Measurements from ENCODE around the gene UBASH3A.

The UBASH3A gene

DNA sequence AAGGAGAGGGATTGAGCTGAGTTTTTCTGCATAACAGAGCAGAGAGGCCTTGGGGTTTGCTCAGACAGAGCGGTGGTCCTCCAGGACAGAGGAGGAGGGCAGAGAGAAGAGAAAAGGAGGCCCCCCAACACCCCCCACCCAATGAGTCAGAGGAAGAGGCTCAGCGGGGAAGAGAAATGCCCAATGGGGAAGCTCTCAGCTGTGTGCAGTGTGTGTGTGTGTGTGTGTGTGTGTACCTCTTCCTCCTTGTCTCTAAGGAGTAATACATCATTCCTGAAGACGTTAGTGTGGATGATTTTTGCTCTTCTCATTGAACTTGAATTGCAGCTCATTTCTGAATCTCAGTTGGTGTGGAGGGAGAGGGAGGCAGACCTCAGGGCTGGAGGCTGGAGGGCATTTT, 16.5 kb upstream of the UBASH3A start:
- TF ChIP-seq, protein P1, sequence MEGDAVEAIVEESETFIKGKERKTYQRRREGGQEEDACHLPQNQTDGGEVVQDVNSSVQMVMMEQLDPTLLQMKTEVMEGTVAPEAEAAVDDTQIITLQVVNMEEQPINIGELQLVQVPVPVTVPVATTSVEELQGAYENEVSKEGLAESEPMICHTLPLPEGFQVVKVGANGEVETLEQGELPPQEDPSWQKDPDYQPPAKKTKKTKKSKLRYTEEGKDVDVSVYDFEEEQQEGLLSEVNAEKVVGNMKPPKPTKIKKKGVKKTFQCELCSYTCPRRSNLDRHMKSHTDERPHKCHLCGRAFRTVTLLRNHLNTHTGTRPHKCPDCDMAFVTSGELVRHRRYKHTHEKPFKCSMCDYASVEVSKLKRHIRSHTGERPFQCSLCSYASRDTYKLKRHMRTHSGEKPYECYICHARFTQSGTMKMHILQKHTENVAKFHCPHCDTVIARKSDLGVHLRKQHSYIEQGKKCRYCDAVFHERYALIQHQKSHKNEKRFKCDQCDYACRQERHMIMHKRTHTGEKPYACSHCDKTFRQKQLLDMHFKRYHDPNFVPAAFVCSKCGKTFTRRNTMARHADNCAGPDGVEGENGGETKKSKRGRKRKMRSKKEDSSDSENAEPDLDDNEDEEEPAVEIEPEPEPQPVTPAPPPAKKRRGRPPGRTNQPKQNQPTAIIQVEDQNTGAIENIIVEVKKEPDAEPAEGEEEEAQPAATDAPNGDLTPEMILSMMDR (IDR thresholded peaks at IDR 0.05): no peak

DNA sequence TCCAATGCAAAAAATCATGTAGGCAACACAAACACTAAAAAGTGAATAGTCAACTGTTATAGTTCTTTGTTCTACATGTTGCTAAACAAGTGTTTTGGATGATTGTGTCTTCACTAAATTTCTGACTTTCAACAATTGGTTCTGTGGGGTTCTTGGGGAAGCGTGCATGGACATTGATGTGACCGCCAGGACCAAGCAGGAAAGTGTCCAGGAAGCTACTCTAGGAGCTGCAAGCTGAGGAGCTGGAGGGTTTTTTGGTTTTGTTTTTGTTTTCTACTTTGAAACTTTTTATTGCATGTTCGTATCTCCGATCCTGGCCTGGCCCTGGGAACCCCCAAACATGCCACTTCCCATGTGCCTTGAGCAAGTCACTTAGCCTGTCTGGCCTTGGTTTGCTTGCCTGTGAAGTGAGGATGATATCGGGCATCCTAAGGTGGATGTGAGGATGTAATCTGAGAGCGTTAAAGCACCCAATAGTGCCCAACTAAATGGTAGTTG, 15.8 kb upstream of the UBASH3A start:
- TF ChIP-seq, protein P1 (IDR thresholded peaks at IDR 0.05): no peak

DNA sequence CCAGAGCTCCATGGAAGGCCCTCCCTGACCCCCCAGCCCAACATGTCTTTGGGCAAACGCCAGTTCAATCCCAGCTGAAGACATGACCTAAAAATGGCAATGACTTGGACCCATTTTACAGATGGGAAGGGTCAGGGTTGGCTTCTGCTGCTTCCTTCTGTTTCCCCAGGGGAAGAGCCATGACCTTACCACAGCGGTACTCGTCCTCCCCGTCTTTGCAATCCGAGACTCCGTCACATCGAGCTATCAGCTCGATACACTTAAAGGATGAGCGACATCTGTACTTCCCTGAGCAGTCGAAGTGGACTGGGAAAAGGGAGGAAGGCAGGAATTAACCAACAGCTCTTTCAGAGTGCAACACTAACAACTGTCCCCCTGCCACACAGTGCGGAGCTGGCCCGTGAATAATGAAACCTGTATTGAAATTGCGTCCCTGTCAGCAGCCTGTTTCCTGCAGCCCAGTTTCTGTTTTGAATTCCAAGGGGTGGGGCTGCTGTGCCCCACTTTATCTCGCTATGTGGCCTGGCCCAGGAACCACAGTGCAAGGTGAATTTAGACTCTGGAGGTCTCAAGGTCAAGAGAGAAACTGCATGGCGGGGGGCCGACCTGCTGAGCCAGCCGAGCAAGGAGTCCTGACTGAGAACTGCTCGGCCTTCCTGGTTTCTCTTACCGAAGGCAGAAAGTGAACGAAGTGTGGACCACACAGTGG, 14.8 kb upstream of the UBASH3A start:
- TF ChIP-seq, protein P1 (IDR thresholded peaks at IDR 0.05): no peak

GRCh38 chr21:42389449-42389835, 14.3 kb upstream of the UBASH3A start:
- TF ChIP-seq, protein P1 (IDR thresholded peaks at IDR 0.05): no peak

DNA sequence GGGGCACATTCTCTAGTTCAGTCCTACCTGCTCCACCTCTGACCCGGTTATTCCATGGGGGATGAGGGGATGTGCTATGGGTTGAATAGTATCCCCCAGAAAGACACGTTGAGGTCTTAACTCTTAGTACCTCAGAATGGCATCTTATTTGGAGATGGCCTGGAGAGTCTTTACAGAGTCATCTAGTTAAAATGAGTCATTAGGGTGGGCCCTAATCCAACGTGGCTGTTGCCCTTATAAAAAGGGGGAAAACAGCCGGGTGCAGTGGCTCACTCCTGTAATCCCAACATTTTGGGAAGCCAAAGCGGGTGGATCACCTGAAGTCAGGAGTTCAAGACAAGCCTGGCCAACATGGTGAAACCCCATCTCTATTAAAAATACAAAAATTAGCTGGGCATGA, 13.5 kb upstream of the UBASH3A start:
- TF ChIP-seq, protein P1 (IDR thresholded peaks at IDR 0.05): no peak

DNA sequence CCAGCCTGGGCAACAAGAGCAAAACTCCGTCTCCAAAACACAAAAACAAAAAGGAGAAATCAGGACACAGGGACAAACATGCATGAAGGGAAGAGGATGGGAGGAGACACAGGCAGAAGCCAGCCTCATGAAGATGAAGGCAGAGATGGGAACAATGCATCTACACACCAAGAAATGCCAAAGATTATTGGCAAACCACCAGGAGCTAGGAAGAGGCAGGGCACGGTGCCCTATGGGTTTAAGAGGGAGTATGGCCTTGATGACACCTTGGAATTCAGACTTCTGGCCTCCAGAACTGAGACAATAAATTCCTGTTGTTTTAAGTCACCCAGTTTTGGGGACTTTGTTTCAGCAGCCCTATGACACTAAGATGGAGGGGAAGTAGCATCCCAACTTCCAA, 13.0 kb upstream of the UBASH3A start:
- TF ChIP-seq, protein P1 (IDR thresholded peaks at IDR 0.05): no peak

- TF ChIP-seq, protein P1 (IDR thresholded peaks at IDR 0.05): no peak
These were observed 12.4 kb upstream of the UBASH3A start for GRCh38 chr21:42391297-42391696.
